NCI-H446 treated with DMSO at 0.1 percent for 48 hours (cell line): ENCODE results near the gene RHOH.
"Not testable (repeated sequence)": the region's sequence is repeated elsewhere in the genome, so short reads cannot be mapped to it uniquely, and the experiment has no call there.

Source experiments
- DNase-seq: peaks from one replicate; lab custom pipeline; 2025; lab: John Stamatoyannopoulos, UW

RHOH gene, protein sequence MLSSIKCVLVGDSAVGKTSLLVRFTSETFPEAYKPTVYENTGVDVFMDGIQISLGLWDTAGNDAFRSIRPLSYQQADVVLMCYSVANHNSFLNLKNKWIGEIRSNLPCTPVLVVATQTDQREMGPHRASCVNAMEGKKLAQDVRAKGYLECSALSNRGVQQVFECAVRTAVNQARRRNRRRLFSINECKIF

DNA sequence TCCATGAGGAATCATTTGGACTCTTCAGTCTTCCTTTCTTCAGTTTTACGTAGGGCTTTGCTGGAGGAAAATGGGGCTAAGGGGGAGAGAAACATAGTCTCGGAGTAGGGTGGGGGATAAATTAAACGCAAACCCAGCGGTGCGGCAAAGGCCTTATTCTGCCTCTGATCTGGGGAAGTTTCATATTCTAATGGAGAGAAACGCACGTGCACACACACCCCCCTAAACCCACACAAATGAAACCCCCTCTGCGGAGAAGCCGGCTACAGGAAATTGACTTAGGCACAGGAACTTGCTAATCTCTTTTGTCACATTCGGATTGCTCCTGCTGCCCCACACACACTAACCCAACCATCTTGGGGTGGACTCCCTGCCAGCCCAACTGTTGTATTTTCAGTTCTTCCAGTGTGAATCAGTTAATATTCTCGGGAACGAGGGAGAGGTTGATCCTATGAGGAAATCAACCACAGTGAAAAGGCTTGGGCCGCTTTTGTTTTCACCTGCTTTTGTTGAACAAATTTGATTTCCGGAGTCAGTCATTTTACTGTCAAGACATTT is at the start of gene RHOH:
Gene RHOH, plus strand, starts transcription at position 308 of the 558 bp plus-strand sequence. CDS start 46,356 bp downstream, outside the sequence.
- DNase-seq = no peak

DNA sequence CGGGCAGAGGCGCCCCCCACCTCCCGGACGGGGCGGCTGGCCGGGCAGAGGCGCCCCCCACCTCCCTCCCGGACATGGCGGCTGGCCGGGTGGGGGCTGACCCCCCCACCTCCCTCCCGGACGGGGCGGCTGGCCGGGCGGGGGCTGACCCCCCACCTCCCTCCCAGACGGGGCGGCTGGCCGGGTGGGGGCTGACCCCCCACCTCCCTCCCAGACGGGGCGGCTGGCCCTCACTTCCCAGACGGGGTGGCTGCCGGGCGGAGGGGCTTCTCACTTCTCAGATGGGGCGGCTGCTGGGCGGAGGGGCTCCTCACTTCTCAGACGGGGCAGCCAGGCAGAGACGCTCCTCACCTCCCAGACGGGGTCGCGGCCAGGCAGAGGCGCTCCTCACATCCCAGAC is 49.3 kb upstream of the RHOH start:
- DNase-seq = not testable (repeated sequence)

DNA sequence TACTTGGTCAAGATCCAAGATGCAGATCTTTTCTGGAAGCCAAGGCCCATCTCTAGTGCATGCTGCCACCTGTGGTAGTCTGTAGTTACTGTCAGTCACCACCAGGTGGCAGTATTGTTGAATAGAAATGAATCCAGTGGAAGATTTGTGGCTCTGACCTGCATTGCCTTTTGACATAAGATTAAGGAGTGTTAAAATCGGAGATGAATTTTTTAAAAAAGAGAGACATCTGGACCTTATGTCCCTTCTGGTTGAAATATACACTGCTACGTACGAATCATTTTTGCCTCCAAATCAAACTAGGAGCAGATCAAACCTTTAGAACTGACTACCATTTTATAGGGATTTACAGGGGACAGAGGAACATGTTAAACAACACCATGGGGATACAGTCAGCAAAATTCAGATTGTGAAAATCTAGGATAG is 46.9 kb upstream of the RHOH start:
- peak; percentile 22 for DNase-seq

DNA sequence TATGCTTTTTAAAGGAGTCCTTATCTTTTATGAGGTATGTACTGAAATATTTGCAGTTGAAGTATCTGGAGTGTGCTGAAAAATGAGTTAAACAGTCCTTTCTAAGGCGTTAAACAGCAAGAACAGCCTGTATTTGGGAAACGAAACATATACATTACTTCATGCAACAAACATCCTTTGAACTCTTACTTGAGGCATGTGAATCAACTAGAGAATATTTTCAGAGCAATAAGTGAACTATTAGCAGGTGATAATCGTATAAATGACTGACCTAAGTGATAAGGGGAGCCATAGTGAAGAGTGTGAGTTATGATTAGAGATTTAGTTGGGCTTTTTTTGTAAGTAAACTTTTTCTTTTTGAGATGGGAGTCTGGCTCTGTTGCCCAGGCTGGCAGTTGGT is 45.9 kb upstream of the RHOH start:
- DNase-seq = no peak

DNA sequence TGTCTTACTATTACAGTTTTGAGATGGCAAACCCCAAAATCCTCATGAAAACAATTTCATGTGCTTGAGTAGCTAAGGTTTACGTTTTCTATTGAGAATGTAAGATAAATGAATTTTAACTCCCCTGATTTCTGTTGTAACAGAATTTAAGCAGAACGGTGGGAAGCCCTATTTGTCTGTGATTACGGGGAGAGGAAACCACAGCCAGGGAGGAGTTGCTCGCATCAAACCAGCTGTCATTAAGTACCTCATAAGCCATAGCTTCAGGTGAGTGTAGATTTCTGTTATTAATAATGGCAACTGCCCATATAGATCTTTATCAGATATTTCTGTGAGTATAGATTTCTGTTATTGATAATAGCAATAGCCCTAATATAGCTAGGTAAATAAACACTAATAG is 44.2 kb upstream of the RHOH start:
- DNase-seq = no peak

DNA sequence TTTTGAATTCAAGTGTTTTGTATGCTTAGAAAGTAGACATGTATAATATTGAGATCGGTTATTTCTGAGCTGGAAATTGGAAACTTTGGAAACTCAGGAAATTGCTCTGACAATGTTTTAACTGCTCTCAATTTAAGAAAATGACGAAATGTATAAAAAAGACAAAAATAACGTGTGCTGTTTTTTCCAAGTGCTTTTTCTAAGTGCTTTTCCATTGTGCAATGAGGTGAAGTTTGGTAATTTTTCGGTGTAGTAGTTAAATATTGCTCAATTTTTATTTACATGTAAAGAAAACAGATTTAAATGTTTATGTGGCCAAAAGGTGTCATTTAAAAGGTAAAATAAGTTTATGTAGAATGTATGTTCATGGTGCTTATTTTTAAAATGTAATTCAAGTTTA is 39.4 kb upstream of the RHOH start:
- no peak for DNase-seq

DNA sequence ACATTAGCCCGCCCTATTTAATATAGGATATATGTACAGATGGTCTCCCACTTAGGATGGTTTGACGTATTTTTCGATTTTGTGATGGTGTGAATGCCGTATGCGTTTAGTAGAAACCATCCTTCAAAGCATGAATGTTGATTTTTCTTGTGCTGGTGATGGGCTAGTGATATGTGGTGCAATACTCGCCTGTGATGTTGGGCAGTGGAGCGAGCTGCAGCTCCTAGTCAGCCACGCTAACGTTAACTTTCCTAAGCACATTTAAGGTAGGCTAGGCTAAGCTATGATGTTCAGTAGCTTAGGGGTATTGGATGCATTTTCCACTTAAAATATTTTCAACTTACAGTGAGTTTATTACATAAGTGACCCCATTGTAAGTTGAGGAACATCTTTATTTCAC is 36.6 kb upstream of the RHOH start:
- no peak for DNase-seq

DNA sequence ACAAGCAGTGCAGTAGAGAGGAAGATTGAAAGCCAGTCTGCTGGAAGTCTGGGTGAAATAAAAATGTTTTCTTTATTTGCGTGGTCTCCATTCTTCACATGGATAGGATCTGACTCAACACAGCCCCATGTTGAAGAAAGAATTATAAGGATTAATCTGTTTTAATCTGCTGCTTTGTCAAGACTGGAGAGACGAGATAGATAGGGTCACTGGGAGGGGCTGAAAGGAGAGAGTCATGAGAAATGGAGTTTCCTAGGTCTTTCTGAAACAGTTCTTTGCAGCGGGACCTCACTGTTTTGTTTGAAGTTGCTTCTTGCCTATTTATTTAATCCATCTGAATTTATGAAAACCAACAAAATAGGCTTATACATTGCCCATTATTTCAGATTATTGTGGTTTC is 32.4 kb upstream of the RHOH start:
- no peak for DNase-seq

DNA sequence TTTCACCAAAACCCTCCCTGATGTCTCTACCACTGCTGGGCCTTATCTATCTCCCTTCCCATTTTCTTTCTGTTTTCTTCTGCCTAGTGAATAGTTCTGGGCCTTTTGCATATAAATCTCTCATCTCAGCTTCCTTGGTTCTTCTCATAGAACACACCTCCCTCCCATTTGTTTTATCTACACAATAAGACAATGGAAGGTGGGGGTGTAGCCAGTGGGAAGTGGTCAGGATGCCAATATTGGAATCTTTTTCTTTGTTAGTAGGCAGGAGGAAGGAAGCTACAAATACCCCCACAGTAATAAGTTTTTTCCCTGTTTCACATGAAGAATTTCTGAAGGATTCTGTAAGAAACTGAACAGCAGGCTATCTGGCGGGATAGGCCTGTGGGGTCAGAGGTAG is 30.9 kb upstream of the RHOH start:
- no peak for DNase-seq

DNA sequence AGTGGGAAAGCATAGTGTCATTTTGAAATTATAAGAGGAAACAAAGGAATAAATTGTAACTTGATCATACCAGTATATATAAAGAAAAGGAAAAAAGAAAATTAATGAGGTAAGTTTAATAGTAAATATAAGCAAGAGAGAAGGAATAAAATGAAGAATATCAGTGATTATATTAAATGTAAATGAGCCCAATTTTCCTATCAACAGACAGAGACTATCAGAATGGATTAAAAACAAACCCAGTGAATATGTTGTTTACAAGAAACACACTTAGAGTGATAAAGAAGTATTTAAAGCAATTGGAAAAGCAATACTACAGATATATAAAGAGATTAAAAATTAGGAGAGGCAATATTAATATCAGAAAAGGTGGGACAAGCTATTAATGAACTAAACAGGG is 28.8 kb upstream of the RHOH start:
- no peak for DNase-seq

DNA sequence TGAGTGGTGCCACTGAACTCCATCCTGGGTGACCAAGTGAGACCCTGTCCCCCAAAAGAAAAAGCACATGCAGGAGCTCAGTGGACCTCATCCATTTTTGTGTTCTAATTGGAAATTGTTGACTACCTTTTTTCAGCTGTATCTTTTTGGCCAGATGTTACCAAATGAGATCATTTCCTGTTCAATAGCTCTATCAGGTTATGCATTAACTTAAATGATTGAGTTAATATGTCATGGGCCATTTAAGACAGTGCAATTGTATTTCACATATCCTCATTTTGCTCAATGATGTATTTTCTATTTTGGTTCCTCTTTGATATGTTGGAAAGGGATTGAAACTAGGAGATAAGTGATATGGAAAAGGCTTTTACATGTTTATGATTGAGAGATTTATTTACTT is 26.2 kb upstream of the RHOH start:
- no peak for DNase-seq

DNA sequence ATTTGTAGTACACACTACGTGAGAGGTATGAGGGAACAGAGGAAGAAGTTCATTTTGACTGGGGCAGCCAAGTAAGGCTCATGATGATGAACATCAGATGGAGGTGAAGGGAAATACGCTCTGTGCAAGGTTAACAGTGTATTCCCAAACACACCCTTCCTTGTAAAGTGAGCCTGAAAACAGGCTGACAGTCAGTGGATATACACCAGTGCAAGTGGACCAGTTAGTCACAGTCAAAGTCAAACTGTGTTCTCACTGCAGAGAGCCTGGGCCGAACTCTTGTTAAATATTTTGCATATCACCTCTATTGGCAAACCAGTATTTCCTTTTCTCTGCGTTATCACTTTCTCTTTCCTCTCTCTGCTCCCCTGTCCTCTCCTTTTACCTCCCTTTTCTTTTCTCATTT is 23.4 kb upstream of the RHOH start:
- DNase-seq = no peak

DNA sequence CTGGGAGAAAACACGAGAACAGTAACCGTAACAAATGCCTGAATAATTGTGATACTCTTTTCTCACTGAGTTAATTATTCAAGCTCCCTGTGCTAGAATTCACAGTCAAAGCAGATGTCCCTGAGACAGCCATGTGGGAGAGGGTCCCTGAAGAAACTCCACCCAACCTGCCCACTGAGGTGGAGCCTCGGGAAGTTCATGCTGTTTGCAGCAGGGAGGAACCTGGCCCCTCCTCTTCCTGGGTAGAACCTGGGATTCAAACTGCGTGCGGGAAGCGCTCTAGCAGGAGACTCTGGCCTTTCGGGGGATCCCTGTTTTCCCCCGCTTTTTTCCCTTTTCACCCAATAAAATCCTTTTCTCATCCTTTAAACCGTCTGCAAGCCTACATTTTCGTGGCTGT is 20.2 kb upstream of the RHOH start:
- no peak for DNase-seq

DNA sequence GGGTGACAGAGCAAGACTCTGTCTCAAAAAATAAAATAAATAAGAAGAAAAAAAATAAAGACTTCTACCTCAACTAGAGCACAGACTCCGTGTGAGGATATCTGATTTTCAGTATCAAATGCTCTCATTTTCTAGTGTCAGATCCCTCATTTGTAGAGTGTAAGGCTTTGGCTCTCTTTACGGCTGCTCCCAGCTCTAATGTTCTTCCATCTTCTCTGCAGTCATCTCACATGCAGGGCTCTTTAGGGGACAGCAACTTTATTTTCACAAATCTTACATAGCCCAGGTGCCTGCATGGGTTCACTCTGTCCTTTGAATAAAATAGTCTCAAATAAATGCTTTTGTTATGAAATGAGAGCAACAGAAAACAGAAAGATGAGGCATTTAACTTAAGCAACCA is 19.2 kb upstream of the RHOH start:
- DNase-seq = no peak

DNA sequence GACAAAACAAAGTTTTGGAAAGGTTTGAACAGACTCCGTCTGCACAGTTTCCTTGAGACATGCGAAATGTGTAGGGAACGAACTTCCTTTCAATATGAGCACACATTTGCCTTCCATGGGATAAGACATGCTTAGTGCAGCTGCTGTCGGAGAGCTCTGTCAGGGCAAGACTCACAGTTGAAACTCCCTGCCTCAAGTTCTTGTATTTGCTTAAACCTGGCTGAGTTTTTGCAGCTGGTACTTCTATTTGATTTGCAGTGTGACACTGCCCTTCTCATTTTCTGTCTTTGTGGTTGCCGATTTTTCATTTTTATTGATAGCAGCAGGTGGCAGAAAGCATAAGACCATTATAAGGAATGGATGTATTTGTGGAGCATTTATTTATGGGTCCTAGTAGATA is 18.2 kb upstream of the RHOH start:
- DNase-seq = no peak

DNA sequence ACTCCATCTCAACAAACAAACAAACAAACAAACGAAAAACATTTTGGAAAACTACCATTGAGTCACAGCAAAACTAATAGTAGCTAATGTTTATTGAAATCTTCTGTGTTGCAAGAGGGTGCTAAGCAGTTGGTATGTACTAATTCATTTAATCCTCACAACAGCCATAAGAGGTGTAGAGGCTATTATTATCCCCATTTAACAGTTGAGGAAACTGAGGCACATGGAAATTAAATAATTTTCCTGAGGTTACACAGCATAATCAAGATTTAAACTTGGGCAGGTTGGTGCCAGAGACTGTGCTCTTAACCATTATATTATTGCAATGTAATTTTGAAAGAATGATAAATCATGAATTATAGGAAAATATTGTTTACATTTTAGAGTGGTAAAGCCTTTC is 17.5 kb upstream of the RHOH start:
- DNase-seq = no peak

DNA sequence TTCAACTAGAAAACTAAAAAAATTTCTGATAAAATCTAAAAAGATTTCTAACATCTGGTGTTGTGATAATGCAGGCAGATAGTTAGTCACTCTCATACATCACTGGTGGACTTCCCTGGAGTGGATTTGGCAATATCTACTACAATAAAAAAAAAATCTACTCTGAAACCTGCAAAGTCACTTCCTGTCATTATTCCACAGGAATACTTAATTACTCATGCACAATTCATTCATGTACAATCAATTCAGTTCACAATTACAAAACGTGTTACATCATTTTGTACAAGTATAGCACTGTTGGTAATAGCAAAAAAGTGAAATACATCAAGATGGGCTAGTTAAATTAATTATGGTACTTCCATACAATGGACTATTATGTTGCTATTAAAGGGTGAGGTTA is 16.5 kb upstream of the RHOH start:
- no peak for DNase-seq

DNA sequence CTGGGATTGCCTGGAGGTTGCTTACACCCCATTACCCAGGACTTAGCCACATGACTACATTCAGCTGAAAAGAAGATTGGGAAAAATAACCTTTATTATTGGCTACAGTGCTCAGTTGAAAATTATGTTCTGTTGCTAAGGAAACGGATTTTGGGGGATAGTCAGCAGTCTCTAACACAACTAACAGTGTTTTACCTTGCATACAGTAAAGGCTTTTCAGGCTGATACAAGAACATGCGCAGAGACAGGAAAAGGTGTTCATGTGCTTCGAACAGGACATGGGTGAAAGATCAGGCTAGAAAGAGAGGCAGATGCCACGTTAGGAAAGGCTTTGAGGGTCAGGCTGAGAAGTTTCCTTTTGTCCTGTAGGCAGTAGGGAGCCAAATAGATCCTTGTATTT is 14.8 kb upstream of the RHOH start:
- DNase-seq = no peak

DNA sequence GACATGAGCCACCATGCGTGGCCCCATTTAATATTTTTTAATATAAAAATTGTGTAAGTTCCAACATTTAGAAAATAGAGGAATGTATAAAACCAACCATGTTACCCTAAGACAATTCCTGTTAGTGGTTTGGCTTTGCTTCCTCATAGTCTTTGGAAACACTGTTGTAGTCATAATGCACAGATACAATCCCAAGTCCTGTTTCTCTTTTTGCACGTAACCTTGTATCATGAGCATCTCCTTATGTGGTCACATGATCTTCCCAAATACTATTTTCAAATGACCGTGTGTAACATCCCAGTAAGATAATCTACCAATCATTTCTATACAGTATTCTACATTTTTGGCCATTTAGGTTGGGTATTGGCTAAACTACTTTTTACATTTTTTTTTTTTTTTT is 13.9 kb upstream of the RHOH start:
- DNase-seq = no peak

DNA sequence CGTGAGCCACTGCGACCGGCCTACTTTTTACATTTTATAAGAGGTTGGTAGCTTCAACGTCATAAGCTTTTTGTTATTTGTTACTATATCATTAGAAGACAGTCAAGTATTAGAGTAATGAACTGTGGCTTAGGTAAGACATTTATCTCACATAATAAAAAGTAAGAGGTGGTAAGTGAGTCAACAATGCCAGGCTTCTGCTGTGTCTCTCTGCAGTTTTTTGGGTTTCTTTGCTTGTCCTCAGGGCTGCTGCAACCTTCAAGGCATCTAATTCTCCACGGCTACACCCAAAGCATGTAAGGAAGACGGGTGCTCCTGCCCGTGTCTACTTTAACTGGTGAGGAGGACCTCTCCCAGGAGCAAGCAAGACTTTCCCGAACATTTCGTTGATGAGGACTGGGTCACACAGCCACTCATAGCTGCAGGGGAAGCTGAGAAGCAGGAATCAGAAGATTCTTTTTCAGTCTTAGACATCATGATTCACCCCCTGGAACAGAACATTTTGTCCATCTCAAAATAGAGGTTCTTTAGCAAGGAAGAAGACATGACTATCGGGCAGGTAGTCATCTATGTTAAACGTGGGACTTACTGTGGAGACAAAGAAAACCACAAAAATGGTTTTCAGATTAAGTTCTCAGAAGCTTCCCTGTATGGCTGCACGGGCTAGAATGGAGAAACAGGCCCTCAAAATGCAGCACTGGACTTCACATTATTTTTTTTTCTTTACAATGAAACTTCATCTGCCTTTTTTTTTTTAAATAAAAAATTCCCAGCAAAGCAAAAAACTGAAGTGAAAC is 13.0 kb upstream of the RHOH start:
- DNase-seq = no peak

DNA sequence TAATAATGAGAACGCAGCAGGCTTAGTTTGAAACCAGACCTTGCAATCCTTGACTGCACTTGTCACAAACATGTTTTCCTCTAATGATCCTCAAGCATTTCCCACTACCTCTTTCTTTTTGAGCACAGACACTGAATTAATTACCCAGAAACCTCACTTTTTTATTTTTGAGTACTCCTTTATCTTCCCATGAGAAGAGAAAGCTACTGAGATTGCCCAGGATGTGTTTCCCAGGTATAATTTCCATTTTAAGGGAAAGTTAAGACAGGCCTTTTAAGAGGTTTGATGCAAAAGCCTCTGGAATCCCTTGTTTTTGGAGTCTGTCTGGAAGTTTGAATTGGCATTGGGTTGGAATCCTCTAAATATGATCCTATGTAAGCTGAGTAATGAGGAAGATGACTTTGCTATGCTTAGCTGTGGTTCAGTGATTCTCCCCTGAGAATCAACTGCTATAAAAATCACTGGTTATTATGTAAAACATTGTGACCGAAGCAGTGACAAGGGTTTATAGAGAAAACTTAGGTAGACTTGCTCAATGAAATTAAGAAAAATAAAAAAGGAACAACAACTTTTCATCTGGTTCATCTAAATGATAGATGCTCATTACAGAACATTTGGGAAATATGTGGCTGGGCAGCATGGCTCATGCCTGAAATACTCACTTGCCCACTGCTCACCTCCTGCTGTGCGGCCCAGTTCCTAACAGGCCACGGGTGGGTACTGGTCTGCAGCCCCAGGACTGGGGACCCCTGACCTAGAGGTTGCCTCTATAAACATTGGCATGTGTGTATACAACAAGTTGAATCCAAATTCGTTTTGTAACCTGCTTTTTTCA is 10.8 kb upstream of the RHOH start:
- no peak for DNase-seq

DNA sequence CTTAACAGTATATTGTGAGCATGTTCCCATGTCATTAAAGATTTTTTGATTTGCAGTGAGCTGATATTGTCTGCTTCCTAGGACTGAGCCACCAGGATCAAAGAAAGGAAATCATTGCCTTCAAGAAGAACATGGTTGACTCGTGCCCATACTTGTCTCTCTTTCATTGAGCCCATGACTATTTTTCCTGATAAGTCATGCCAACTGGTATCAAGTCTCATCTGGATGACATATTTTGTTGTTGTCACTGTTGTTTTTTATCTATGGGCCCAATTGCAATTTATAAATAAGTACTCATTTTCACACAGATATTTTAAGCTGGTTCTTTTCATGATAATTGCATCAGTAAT is 10.2 kb upstream of the RHOH start:
- no peak for DNase-seq

DNA sequence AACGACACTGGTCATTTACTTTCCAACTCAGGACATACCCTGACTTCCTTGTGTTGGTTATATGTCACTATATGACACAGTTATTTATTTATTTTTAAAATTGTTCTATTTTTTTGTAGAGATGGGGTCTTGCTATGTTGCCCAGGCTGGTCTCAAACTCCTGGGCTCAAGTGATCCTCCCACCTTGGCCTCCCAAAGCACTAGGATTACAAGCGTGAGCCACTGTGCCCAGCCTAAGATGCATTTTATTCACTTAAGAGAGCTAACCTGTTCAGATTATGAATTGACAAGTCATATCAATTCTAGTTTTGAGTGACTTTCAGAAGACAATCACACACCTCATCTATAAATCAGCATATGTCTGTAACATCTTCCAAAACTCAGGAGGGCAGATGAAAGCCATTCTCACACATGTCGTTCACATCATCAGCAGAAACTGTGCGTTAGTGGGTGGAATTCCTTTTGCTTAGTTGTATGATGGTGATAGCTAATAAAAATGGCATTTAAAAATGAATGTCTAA is 9.4 kb upstream of the RHOH start:
- DNase-seq = no peak
